HCT116 (cell line): ENCODE data around the gene BMF. TPM values are rescaled to one million over a fixed set of nuclear protein-coding genes. Genes with fewer than 3 reads are reported as not detected.

Source experiments
- ATAC-seq: fragments of 200-7000 bp; cut with Tn5 transposase; 2 replicates; pipeline ENCODE4 v1.9.1; 2020; ENCODE audit warnings: mild to moderate bottlenecking, moderate library complexity
- BruUV-seq: library from RNA; stranded (reverse); fragments of 400-500 nt; replicated peaks from 2 replicates; lab custom pipeline; 2021; lab: Mats Ljungman, UMichigan
- CTCF ChIA-PET: fragments of 300-600 bp; sonication (Branson Sonifier 250); formaldehyde crosslinking; loops from one replicate; lab custom pipeline; 2021; ENCODE audit warnings: antibody characterized with exemption; lab: Charles Lee
- POLR2A ChIA-PET: fragments of 300-600, 350-600 bp; sonication (Branson Sonifier 250); formaldehyde crosslinking; loops from one replicate; lab custom pipeline; 2021; ENCODE audit warnings: antibody characterized with exemption; lab: Charles Lee
- RAD21 ChIA-PET, 2 experiments: fragments of 300-600 bp; sonication (Branson Sonifier 250); formaldehyde crosslinking; loops; one replicate each; lab custom pipeline; 2023; ENCODE audit warnings: low total read pairs in 2 of 2; ENCODE audit not compliant: uncharacterized antibody in 2 of 2, unreplicated experiment in 2 of 2, low non-redundant PET in 1 of 2; lab: Charles Lee
- DNase-seq: peaks from one replicate; pipeline ENCODE4 v3.0.0-alpha.2; 2010; ENCODE audit warnings: low read depth, low spot score
- H2AFZ ChIP-seq: fragments of 200-600 bp; shearing (Covaris generic), sonication (generic); 2 replicates; pipeline ENCODE4 v1.6.1; 2017; ENCODE audit warnings: low read depth, mixed run types, mixed read lengths, antibody characterized with exemption, low read length; ENCODE audit not compliant: poor library complexity, severe bottlenecking
- H3K27ac ChIP-seq: 2 replicates; pipeline ENCODE4 v1.5.1; 2012; ENCODE audit warnings: low read depth, low read length
- H3K27me3 ChIP-seq: fragments of 200-600 bp; sonication (generic); 2 replicates; pipeline ENCODE4 v1.6.1; 2016; ENCODE audit warnings: mixed run types, low read length, mixed read lengths; ENCODE audit not compliant: insufficient read depth
- H3K36me3 ChIP-seq, 2 experiments: fragments of 200-500 bp in 1 of 2; fragments of 200-600 bp in 1 of 2; sonication (Bioruptor generic) in 1 of 2; sonication (generic) in 1 of 2; 2 replicates each; pipeline versions ENCODE4 v1.5.1 to v1.6.1; 2014 to 2016; ENCODE audit warnings: low read length in 2 of 2, inconsistent platforms in 1 of 2, mixed read lengths in 1 of 2, mixed run types in 1 of 2; ENCODE audit not compliant: insufficient read depth in 2 of 2, control insufficient read depth in 1 of 2
- H3K4me1 ChIP-seq, 2 experiments: fragments of 200-600 bp in 1 of 2; sonication (generic) in 1 of 2; 2 replicates each; pipeline versions ENCODE4 v1.5.1 to v1.6.1; 2012 to 2017; ENCODE audit warnings: low read length in 2 of 2, inconsistent platforms in 1 of 2, mild to moderate bottlenecking in 1 of 2, mixed read lengths in 1 of 2, mixed run types in 1 of 2, moderate library complexity in 1 of 2; ENCODE audit not compliant: insufficient read depth in 2 of 2, control insufficient read depth in 1 of 2
- H3K4me2 ChIP-seq: fragments of 200-600 bp; sonication (generic); 2 replicates; pipeline ENCODE4 v1.6.1; 2017; ENCODE audit warnings: mixed run types, low read length, mixed read lengths
- H3K4me3 ChIP-seq, 2 experiments: fragments of 200-600 bp in 1 of 2; sonication (generic) in 1 of 2; replicated peaks in 1 of 2; 2 replicates each; pipeline ENCODE4 v1.5.1; 2011 to 2016; ENCODE audit warnings: low read length in 2 of 2, control low read depth in 1 of 2, low read depth in 1 of 2, mild to moderate bottlenecking in 1 of 2, mixed read lengths in 1 of 2, mixed run types in 1 of 2
- H3K79me2 ChIP-seq: fragments of 200-600 bp; sonication (generic); 2 replicates; pipeline ENCODE4 v1.6.1; 2017; ENCODE audit warnings: mild to moderate bottlenecking, mixed run types, low read length, moderate library complexity, mixed read lengths; ENCODE audit not compliant: insufficient read depth
- H3K9ac ChIP-seq: fragments of 200-600 bp; sonication (generic); 2 replicates; pipeline ENCODE4 v1.6.1; 2016; ENCODE audit warnings: low read length, mixed read lengths
- H3K9me2 ChIP-seq: fragments of 200-600 bp; sonication (generic), shearing (Covaris generic); 2 replicates; pipeline ENCODE4 v1.6.1; 2017; ENCODE audit warnings: mixed run types, mild to moderate bottlenecking, moderate library complexity; ENCODE audit not compliant: insufficient read depth
- H3K9me3 ChIP-seq, 2 experiments: fragments of 200-500 bp in 1 of 2; fragments of 200-600 bp in 1 of 2; sonication (Bioruptor generic) in 1 of 2; sonication (generic) in 1 of 2; 2 replicates each; pipeline ENCODE4 v1.6.1; 2014 to 2017; ENCODE audit warnings: low read length in 2 of 2, mixed read lengths in 2 of 2, inconsistent platforms in 1 of 2, low read depth in 1 of 2, mild to moderate bottlenecking in 1 of 2, mixed run types in 1 of 2, moderate library complexity in 1 of 2; ENCODE audit not compliant: control insufficient read depth in 1 of 2, insufficient read depth in 1 of 2
- H4K20me1 ChIP-seq: fragments of 200-600 bp; sonication (generic), shearing (Covaris generic); 2 replicates; pipeline ENCODE4 v1.6.1; 2017; ENCODE audit warnings: mixed run types, mild to moderate bottlenecking, moderate library complexity; ENCODE audit not compliant: insufficient read depth
- CBX3 ChIP-seq: IDR thresholded peaks from 2 replicates; pipeline ENCODE4 v1.6.1; 2012; ENCODE audit warnings: low read depth
- EGR1 ChIP-seq: IDR thresholded peaks from 2 replicates; pipeline ENCODE4 v1.6.1; 2012; ENCODE audit warnings: low read depth
- EZH2 ChIP-seq: fragments of 200-600 bp; sonication (generic); IDR thresholded peaks from 2 replicates; pipeline ENCODE4 v1.6.1; 2017; ENCODE audit warnings: antibody characterized with exemption, mixed run types
- RAD21 ChIP-seq: IDR thresholded peaks from 2 replicates; pipeline ENCODE4 v1.6.1; 2012; ENCODE audit warnings: low read depth, mild to moderate bottlenecking
- TCF7L2 ChIP-seq: IDR thresholded peaks from 2 replicates; pipeline ENCODE4 v1.7.0; 2011; ENCODE audit warnings: borderline replicate concordance, inconsistent platforms; ENCODE audit not compliant: insufficient read depth, insufficient read length; ENCODE audit errors: extremely low read depth
- ZNF274 ChIP-seq: fragments of 200-500 bp; sonication (Bioruptor generic); IDR thresholded peaks from 2 replicates; pipeline ENCODE4 v1.6.1; 2014; ENCODE audit warnings: mild to moderate bottlenecking, low read depth, low read length, inconsistent platforms
- intact Hi-C: fragments of 100-400 bp; cut with micrococcal nuclease; formaldehyde crosslinking; loops from 2 replicates; pipeline ENCODE4 v1.10.0; 2022
- total RNA-seq: library from RNA; stranded (reverse); gene quantifications from one replicate; pipeline ENCODE4 v1.2.1, GENCODE V29; 2021; ENCODE audit not compliant: unreplicated experiment
- TF ChIP-seq, protein P1 (sequence below): IDR thresholded peaks from 2 replicates; pipeline ENCODE4 v1.6.1; 2012
- TF ChIP-seq, protein P2 (sequence below), 3 experiments: fragments of 200-600 bp in 1 of 3; sonication (generic) in 1 of 3; IDR thresholded peaks in 2 of 3; conservative IDR thresholded peaks in 1 of 3; 2 replicates each; pipeline ENCODE4 v1.5.1; 2012 to 2017; ENCODE audit warnings: low read depth in 2 of 3, low read length in 2 of 3, antibody characterized with exemption in 1 of 3, borderline replicate concordance in 1 of 3, control low read depth in 1 of 3, mild to moderate bottlenecking in 1 of 3, mixed read lengths in 1 of 3, mixed run types in 1 of 3, moderate library complexity in 1 of 3; ENCODE audit not compliant: insufficient read depth in 1 of 3

The BMF gene
- total RNA-seq, 1 experiment from 2014 or later = 1.0 TPM

DNA sequence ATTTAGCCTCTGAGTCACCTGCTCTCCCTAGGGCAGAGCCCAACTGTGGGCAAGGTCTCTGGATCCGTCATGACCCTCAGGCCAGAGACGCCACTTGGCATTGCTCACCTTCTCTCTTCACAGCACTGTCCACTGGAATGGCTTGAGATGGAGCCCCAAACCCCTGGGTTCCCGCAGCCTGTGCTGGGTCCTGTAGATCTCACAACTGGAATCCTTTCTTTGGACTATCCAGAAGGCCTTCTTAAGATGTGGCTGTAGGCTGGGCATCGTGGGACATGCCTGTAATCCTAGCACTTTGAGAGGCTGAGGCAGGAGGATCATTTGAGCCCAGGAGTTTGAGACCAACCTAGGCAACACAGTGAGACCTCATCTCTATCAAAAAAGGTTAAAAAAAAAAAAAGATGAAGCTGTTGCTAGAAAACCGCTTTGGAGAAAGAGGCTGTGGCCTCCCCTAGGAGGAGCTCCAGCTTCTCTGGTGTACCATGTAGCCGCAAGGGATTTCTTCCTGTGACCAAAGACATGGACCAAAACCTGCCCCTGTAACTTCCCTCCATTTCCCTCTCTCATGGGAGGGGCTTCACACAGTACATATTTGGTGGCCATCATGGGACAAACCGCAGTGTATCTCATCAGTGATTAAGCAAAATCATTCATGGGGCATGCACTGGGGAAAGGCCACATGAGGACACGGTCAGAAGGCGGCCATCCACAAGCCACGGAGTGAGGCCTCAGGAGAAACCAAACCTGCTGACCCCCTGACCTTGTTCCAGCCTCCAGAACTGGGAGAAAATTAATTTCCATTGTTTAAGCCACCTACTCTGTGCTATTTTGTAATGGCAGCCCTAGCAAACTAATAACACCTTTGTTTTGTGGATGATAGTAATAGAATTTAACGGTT is 28.9 kb upstream of the BMF start:
- Histone ChIP-seq H3K9me3 (no peaks in the 10 kb centered on the region), H3K9ac (no peak overlapping the region), H3K4me3 (no peak overlapping the region), H3K27ac (no peak overlapping the region), H3K36me3 (no peaks in the 10 kb centered on the region), H3K27me3 (no peaks in the 10 kb centered on the region), H3K79me2 (no peaks in the 10 kb centered on the region), H4K20me1 (no peaks in the 10 kb centered on the region), H3K4me1 (no peaks in the 10 kb centered on the region), H3K4me2 (no peak overlapping the region), H3K9me2 (no peaks in the 10 kb centered on the region), H2AFZ (no peak overlapping the region)
- ATAC-seq (peak; percentile 55), DNase-seq (no peak)
- intact Hi-C loops = no loop called here
- POLR2A ChIA-PET = interaction anchor here (0.6 kb wide), 1 partner anchor 26 kb away, joined by 3 read pairs; no protein-coding TSS in a partner anchor
- CTCF ChIA-PET = interaction anchor here (0.6 to 1.0 kb wide), 2 partner anchors 30 to 135 kb away, joined by 3 to 4 read pairs; no protein-coding TSS in a partner anchor
- TF ChIP-seq, protein P1, sequence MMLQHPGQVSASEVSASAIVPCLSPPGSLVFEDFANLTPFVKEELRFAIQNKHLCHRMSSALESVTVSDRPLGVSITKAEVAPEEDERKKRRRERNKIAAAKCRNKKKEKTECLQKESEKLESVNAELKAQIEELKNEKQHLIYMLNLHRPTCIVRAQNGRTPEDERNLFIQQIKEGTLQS = no peak
- TF ChIP-seq CBX3 (no peak), TCF7L2 (no peak), ZNF274 (no peak), RAD21 (peak; percentile 39), EGR1 (no peak), EZH2 (no peak)
- TF ChIP-seq, protein P2, sequence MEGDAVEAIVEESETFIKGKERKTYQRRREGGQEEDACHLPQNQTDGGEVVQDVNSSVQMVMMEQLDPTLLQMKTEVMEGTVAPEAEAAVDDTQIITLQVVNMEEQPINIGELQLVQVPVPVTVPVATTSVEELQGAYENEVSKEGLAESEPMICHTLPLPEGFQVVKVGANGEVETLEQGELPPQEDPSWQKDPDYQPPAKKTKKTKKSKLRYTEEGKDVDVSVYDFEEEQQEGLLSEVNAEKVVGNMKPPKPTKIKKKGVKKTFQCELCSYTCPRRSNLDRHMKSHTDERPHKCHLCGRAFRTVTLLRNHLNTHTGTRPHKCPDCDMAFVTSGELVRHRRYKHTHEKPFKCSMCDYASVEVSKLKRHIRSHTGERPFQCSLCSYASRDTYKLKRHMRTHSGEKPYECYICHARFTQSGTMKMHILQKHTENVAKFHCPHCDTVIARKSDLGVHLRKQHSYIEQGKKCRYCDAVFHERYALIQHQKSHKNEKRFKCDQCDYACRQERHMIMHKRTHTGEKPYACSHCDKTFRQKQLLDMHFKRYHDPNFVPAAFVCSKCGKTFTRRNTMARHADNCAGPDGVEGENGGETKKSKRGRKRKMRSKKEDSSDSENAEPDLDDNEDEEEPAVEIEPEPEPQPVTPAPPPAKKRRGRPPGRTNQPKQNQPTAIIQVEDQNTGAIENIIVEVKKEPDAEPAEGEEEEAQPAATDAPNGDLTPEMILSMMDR (IDR thresholded peaks at IDR 0.05 in 2 of 3, conservative IDR thresholded peaks at IDR 0.05 in 1 of 3; ENCODE audit: borderline replicate concordance in 1 of 3, insufficient read depth in 1 of 3, low read depth in 2 of 3, low read length in 2 of 3) = peak in 1 of 3 experiments; percentile 17; a peak in 1 of 6 replicates
- RAD21 ChIA-PET = no interaction called here
- no TSS peak for BruUV-seq
